Astrocyte of the cerebellum (primary cell): ENCODE results near the gene PSORS1C2.

Experiments
- DNase-seq: peaks from one replicate; pipeline ENCODE4 v3.0.0-alpha.2; 2011; ENCODE audit warnings: low read depth
- H3K4me3 ChIP-seq: 2 replicates; pipeline ENCODE4 v1.5.1; 2011; ENCODE audit warnings: mild to moderate bottlenecking, low read depth, low read length, moderate library complexity
- CTCF ChIP-seq: IDR thresholded peaks from 2 replicates; pipeline ENCODE4 v1.5.1; 2012; ENCODE audit warnings: low read length, low read depth, moderate library complexity, mild to moderate bottlenecking; ENCODE audit errors: missing control alignments
- in situ Hi-C: cut with HindIII; loops from 2 replicates; pipeline ENCODE4 v1.10.0; 2017; ENCODE audit warnings: low sequenced_read_pairs

The PSORS1C2 gene

GRCh38 chr6:31149827-31150447 lies 11.1 kb upstream of the PSORS1C2 start:
- in situ Hi-C loops, result loop anchor here (5.0 kb wide), 1 partner anchor 38 kb away; the partner anchor contains the start of genes C6orf15 and PSORS1C1
- DNase-seq, result no peak
- H3K4me3 ChIP-seq, result no peak overlapping the region
- TF ChIP-seq CTCF, result no peak

GRCh38 chr6:31145386-31145785 lies 6.5 kb upstream of the PSORS1C2 start:
- no peak overlapping the region for H3K4me3 ChIP-seq
- no peak for DNase-seq
- no peak for TF ChIP-seq CTCF
- in situ Hi-C loops, result loop anchor here (5.0 kb wide), 1 partner anchor 33 kb away; the partner anchor contains the start of genes C6orf15 and PSORS1C1

- in situ Hi-C loops, result loop anchor here (5.0 kb wide), 1 partner anchor 33 kb away; the partner anchor contains the start of genes C6orf15 and PSORS1C1
- H3K4me3 ChIP-seq, result no peak overlapping the region
- no peak for TF ChIP-seq CTCF
- DNase-seq, result no peak
Measured at GRCh38 chr6:31144970-31145340, 6.1 kb upstream of the PSORS1C2 start.

- H3K4me3 ChIP-seq, result no peak overlapping the region
- in situ Hi-C loops, result no loop called here
- no peak for DNase-seq
- no peak for TF ChIP-seq CTCF
Measured at GRCh38 chr6:31144296-31144969, 5.6 kb upstream of the PSORS1C2 start.

GRCh38 chr6:31143148-31143547 lies 4.3 kb upstream of the PSORS1C2 start:
- TF ChIP-seq CTCF, result no peak
- DNase-seq, result peak; percentile 73
- in situ Hi-C loops, result no loop called here

GRCh38 chr6:31142361-31142761 lies 3.5 kb upstream of the PSORS1C2 start:
- H3K4me3 ChIP-seq, result no peak overlapping the region
- TF ChIP-seq CTCF, result no peak
- in situ Hi-C loops, result no loop called here
- no peak for DNase-seq

More at GRCh38 chr6:31143148-31143547, 4.3 kb upstream of the PSORS1C2 start:
- no peak overlapping the region for H3K4me3 ChIP-seq
